SK-N-SH treated with all-trans-retinoic acid at 6 μM for 48 hours (cell line): ENCODE measurements around the gene ZNF524.
"Not testable (repeated sequence)": the region's sequence is repeated elsewhere in the genome, so short reads cannot be mapped to it uniquely, and the experiment has no call there.

Experiments
- ATAC-seq: fragments of 200-7000 bp; cut with Tn5 transposase; 3 replicates; pipeline ENCODE4 v1.9.1; 2020; ENCODE audit warnings: mild to moderate bottlenecking, moderate library complexity
- ARNTL ChIP-seq: fragments of 450-650 bp; formaldehyde crosslinking; IDR thresholded peaks from 2 replicates; pipeline ENCODE4 v1.5.0; 2020; ENCODE audit warnings: low read depth, mild to moderate bottlenecking, moderate library complexity, borderline replicate concordance
- BACH2 ChIP-seq: fragments of 250-450 bp; sonication (Bioruptor Pico); IDR thresholded peaks from 2 replicates; pipeline ENCODE4 v1.9.0; 2021; ENCODE audit warnings: mild to moderate bottlenecking, borderline replicate concordance
- CSDC2 ChIP-seq: fragments of 250-450 bp; sonication (Bioruptor Pico); IDR thresholded peaks from 2 replicates; pipeline ENCODE4 v1.5.0; 2020; ENCODE audit warnings: mild to moderate bottlenecking, moderate library complexity
- CSRNP3 ChIP-seq: fragments of 250-450 bp; sonication (Bioruptor Pico); IDR thresholded peaks from 2 replicates; pipeline ENCODE4 v1.5.1; 2021; ENCODE audit warnings: mild to moderate bottlenecking, moderate library complexity
- ESRRG ChIP-seq: fragments of 250-450 bp; sonication (Bioruptor Pico); IDR thresholded peaks from 2 replicates; pipeline ENCODE4 v1.6.1; 2021; ENCODE audit warnings: mild to moderate bottlenecking
- ISL1 ChIP-seq: fragments of 250-450 bp; sonication (Bioruptor Pico); IDR thresholded peaks from 2 replicates; pipeline ENCODE4 v2.1.2; 2022; ENCODE audit warnings: mild to moderate bottlenecking, moderate library complexity
- OSR1 ChIP-seq: fragments of 250-450 bp; sonication (Bioruptor Pico); IDR thresholded peaks from 2 replicates; pipeline ENCODE4 v1.8.0; 2022; ENCODE audit warnings: moderate library complexity, mild to moderate bottlenecking, inconsistent platforms
- PATZ1 ChIP-seq: fragments of 250-450 bp; sonication (Bioruptor Pico); IDR thresholded peaks from 2 replicates; pipeline ENCODE4 v1.8.0; 2020; ENCODE audit warnings: mild to moderate bottlenecking, moderate library complexity, borderline replicate concordance
- POU6F1 ChIP-seq: fragments of 250-450 bp; sonication (Bioruptor Pico); IDR thresholded peaks from 2 replicates; pipeline ENCODE4 v1.8.0; 2021; ENCODE audit warnings: low read depth, mild to moderate bottlenecking, moderate library complexity, borderline replicate concordance
- PPARA ChIP-seq: fragments of 250-450 bp; sonication (Bioruptor Pico); IDR thresholded peaks from 2 replicates; pipeline ENCODE4 v1.5.0; 2020; ENCODE audit warnings: mild to moderate bottlenecking, borderline replicate concordance
- RARB ChIP-seq: fragments of 250-450 bp; sonication (Bioruptor Pico); IDR thresholded peaks from 2 replicates; pipeline ENCODE4 v1.8.0; 2021; ENCODE audit warnings: mild to moderate bottlenecking, moderate library complexity
- SNAI2 ChIP-seq: fragments of 250-450 bp; sonication (Bioruptor Pico); IDR thresholded peaks from 2 replicates; pipeline ENCODE4 v1.5.0; 2020; ENCODE audit warnings: mild to moderate bottlenecking, moderate library complexity
- TCF4 ChIP-seq: fragments of 250-450 bp; sonication (Bioruptor Pico); IDR thresholded peaks from 2 replicates; pipeline ENCODE4 v1.8.0; 2021; ENCODE audit warnings: mild to moderate bottlenecking, moderate library complexity, borderline replicate concordance
- TOX ChIP-seq: fragments of 250-450 bp; sonication (Bioruptor Pico); IDR thresholded peaks from 2 replicates; pipeline ENCODE4 v1.8.0; 2021; ENCODE audit warnings: mild to moderate bottlenecking, moderate library complexity, borderline replicate concordance
- TSHZ2 ChIP-seq: fragments of 250-450 bp; sonication (Bioruptor Pico); IDR thresholded peaks from 2 replicates; pipeline ENCODE4 v1.5.0; 2020; ENCODE audit warnings: mild to moderate bottlenecking, moderate library complexity
- ZC3H10 ChIP-seq: fragments of 250-450 bp; sonication (Bioruptor Pico); IDR thresholded peaks from 2 replicates; pipeline ENCODE4 v1.5.1; 2021; ENCODE audit warnings: mild to moderate bottlenecking, moderate library complexity
- ZFP3 ChIP-seq: fragments of 250-450 bp; sonication (Bioruptor Pico); IDR thresholded peaks from 2 replicates; pipeline ENCODE4 v1.5.0; 2020; ENCODE audit warnings: mild to moderate bottlenecking, moderate library complexity
- ZNF565 ChIP-seq: fragments of 450-650 bp; formaldehyde crosslinking; conservative IDR thresholded peaks from 2 replicates; pipeline ENCODE4 v1.5.0; 2020; ENCODE audit warnings: low read depth, mild to moderate bottlenecking, moderate library complexity
- ZNF70 ChIP-seq: fragments of 450-650 bp; formaldehyde crosslinking; IDR thresholded peaks from 2 replicates; pipeline ENCODE4 v1.5.0; 2020; ENCODE audit warnings: mild to moderate bottlenecking, moderate library complexity
- ZNF8 ChIP-seq: fragments of 450-650 bp; formaldehyde crosslinking; IDR thresholded peaks from 2 replicates; pipeline ENCODE4 v1.5.0; 2020; ENCODE audit warnings: mild to moderate bottlenecking, moderate library complexity

ZNF524 gene

GRCh38 chr19:55581145-55581822 lies 18.8 kb upstream of the ZNF524 start:
- ATAC-seq, result no peak; the same call in 2 of the 3 replicates
- TF ChIP-seq ZNF565, result no peak
- TF ChIP-seq POU6F1 (CRISPR knock-in tag), result no peak
- no peak for TF ChIP-seq PPARA (CRISPR knock-in tag)
- no peak for TF ChIP-seq ISL1
- no peak for TF ChIP-seq PATZ1
- no peak for TF ChIP-seq TSHZ2 (CRISPR knock-in tag)
- no peak for TF ChIP-seq RARB (CRISPR knock-in tag)
- TF ChIP-seq ESRRG (CRISPR knock-in tag), result no peak
- no peak for TF ChIP-seq CSDC2 (CRISPR knock-in tag)
- no peak for TF ChIP-seq ZFP3 (CRISPR knock-in tag)
- no peak for TF ChIP-seq OSR1 (CRISPR knock-in tag)
- no peak for TF ChIP-seq TCF4
- TF ChIP-seq ARNTL (CRISPR knock-in tag), result no peak
- TF ChIP-seq CSRNP3 (CRISPR knock-in tag), result no peak

GRCh38 chr19:55581823-55582223 lies 18.3 kb upstream of the ZNF524 start:
- TF ChIP-seq ZNF565 (no peak), ZC3H10 (CRISPR knock-in tag) (no peak), CSDC2 (CRISPR knock-in tag) (no peak), BACH2 (CRISPR knock-in tag) (no peak), ISL1 (no peak), SNAI2 (CRISPR knock-in tag) (no peak)
- ATAC-seq, result no peak

- not testable (repeated sequence) for ATAC-seq
These were observed 17.8 kb upstream of the ZNF524 start for GRCh38 chr19:55582284-55582683.

GRCh38 chr19:55583897-55584296 lies 16.2 kb upstream of the ZNF524 start:
- ATAC-seq, result not testable (repeated sequence)

- TF ChIP-seq BACH2 (CRISPR knock-in tag) (no peak), POU6F1 (CRISPR knock-in tag) (no peak), CSRNP3 (CRISPR knock-in tag) (no peak), OSR1 (CRISPR knock-in tag) (no peak), PATZ1 (no peak), ZNF8 (CRISPR knock-in tag) (no peak), ESRRG (CRISPR knock-in tag) (no peak), ZC3H10 (CRISPR knock-in tag) (no peak), TOX (CRISPR knock-in tag) (no peak), ISL1 (no peak), PPARA (CRISPR knock-in tag) (no peak), TCF4 (no peak), ZFP3 (CRISPR knock-in tag) (no peak), ZNF70 (no peak)
- no peak for ATAC-seq
These were observed 15.2 kb upstream of the ZNF524 start for GRCh38 chr19:55584871-55585270.
